Activated CD4-positive, alpha-beta T cell treated with anti-CD3 and anti-CD28 coated beads for 1 hour (primary cell): Measurements from ENCODE around the gene RAB38.

ENCODE experiments used
- DNase-seq: peaks from one replicate; pipeline ENCODE4 v3.0.0-alpha.2; 2020

The RAB38 gene

GRCh38 chr11:88169471-88169870 is 5.8 kb downstream of the RAB38 start:
- DNase-seq, result no peak

- DNase-seq, result no peak
These were observed 7.4 kb downstream of the RAB38 start for GRCh38 chr11:88167853-88168252.

- no peak for DNase-seq
These were observed 10.2 kb downstream of the RAB38 start for GRCh38 chr11:88164806-88165585.

- DNase-seq, result no peak
These were observed 10.9 kb downstream of the RAB38 start for GRCh38 chr11:88164320-88164719.

- DNase-seq, result no peak
These were observed 17.2 kb downstream of the RAB38 start for GRCh38 chr11:88158081-88158480.

- DNase-seq, result no peak
These were observed 17.9 kb downstream of the RAB38 start for GRCh38 chr11:88157370-88157769.

- no peak for DNase-seq
These were observed 22.9 kb downstream of the RAB38 start for GRCh38 chr11:88152381-88152780.

- no peak for DNase-seq
These were observed 23.5 kb downstream of the RAB38 start for GRCh38 chr11:88151709-88152265.

GRCh38 chr11:88146106-88146505 is 29.1 kb downstream of the RAB38 start:
- DNase-seq, result no peak

- DNase-seq, result no peak
These were observed 35.4 kb downstream of the RAB38 start for GRCh38 chr11:88139865-88140264.

GRCh38 chr11:88131764-88132470 is 43.3 kb downstream of the RAB38 start:
- DNase-seq, result no peak

- no peak for DNase-seq
These were observed 52.3 kb downstream of the RAB38 start for GRCh38 chr11:88122956-88123355.

GRCh38 chr11:88119561-88119960 is 55.7 kb downstream of the RAB38 start:
- no peak for DNase-seq

- no peak for DNase-seq
These were observed 57.9 kb downstream of the RAB38 start for GRCh38 chr11:88117281-88117858.

GRCh38 chr11:88115828-88116755 is 59.2 kb downstream of the RAB38 start:
- DNase-seq, result no peak

GRCh38 chr11:88114486-88115045 is 60.7 kb downstream of the RAB38 start:
- no peak for DNase-seq

GRCh38 chr11:88106666-88107065 is 68.6 kb downstream of the RAB38 start:
- DNase-seq, result no peak

- no peak for DNase-seq
These were observed 69.3 kb downstream of the RAB38 start for GRCh38 chr11:88105951-88106350.

- DNase-seq, result no peak
These were observed 69.7 kb downstream of the RAB38 start for GRCh38 chr11:88105526-88105925.

- DNase-seq, result no peak
These were observed 70.8 kb downstream of the RAB38 start for GRCh38 chr11:88104408-88104807.

GRCh38 chr11:88103337-88104206 is 71.7 kb downstream of the RAB38 start:
- DNase-seq, result no peak
